ENCODE data around the gene MYO1E.

MYO1E gene

DNA sequence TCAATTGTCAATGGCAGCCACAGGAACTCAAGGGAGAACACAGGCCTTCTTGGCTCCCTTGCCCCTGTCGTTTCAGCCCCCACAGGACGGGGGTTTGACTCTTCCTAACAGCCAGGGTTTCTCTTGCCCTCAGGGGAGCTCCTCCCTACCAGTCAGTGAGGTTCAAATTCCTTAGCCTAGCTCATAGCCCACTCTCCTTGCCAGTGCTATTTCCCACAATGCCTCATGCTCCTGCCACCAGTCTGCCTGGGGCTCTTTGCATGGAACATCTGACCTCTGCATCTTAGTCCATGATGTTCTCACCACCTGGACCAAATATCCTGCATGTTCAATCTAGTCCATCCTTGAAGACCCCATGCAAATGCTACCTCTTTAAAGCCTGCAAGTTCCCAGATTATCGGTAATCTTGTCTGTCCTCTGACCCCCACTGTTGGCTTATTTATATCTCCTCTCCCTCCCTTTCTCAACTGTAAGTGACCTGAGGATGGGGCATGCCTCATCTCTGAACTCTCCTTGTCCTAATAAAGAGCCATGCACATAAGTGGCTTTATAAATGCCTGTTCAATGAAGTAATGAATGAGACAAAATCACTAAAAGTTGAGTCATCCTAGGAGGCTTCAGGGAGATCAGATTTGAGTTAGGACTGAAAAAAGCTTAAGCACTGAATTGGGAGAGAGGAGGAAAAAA, 78.0 kb downstream of the MYO1E start:
- DNase-seq (ENCODE audit: insufficient read length, low spot score) (no peak), FAIRE-seq (no peak)
- TF ChIP-seq, protein P1, sequence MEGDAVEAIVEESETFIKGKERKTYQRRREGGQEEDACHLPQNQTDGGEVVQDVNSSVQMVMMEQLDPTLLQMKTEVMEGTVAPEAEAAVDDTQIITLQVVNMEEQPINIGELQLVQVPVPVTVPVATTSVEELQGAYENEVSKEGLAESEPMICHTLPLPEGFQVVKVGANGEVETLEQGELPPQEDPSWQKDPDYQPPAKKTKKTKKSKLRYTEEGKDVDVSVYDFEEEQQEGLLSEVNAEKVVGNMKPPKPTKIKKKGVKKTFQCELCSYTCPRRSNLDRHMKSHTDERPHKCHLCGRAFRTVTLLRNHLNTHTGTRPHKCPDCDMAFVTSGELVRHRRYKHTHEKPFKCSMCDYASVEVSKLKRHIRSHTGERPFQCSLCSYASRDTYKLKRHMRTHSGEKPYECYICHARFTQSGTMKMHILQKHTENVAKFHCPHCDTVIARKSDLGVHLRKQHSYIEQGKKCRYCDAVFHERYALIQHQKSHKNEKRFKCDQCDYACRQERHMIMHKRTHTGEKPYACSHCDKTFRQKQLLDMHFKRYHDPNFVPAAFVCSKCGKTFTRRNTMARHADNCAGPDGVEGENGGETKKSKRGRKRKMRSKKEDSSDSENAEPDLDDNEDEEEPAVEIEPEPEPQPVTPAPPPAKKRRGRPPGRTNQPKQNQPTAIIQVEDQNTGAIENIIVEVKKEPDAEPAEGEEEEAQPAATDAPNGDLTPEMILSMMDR (IDR thresholded peaks at IDR 0.05; ENCODE audit: insufficient read depth, missing control alignments): no peak

DNA sequence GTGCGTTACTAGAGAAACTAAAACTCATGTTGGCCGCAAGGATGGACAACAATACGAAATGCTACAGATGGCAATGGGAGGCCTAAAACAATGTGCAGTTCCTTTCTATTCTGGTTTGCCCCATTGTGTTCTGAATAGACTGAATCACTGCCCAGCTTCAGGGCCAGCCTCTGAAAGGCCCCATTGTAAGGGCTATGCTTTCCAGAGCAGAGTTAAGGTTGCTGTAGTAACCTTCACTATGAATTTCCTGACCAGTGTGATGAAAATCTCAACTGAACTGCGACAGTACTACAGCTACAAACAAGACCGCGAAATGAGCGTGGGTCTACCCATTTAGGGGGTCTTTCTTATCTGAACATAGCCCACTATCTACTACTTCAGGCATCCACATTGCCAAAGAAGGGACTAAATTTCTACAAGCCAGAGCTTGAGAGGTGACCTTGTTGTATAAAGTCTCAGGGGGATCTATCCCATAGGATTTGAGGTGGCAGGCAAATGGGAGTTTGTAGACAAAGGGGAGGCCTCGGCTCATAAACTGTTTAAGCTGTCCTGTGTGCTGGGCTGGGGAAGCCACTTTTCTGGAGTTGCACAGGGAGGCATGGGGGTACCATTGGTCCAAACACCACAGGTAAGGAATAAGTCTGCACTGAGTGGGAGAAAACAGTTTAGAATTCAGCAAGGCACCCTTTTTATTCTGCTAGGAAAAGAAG, 80.1 kb downstream of the MYO1E start:
- no peak for DNase-seq (ENCODE audit: insufficient read length, low spot score)
- no peak for FAIRE-seq
- TF ChIP-seq, protein P1 (IDR thresholded peaks at IDR 0.05; ENCODE audit: insufficient read depth, missing control alignments): no peak

DNA sequence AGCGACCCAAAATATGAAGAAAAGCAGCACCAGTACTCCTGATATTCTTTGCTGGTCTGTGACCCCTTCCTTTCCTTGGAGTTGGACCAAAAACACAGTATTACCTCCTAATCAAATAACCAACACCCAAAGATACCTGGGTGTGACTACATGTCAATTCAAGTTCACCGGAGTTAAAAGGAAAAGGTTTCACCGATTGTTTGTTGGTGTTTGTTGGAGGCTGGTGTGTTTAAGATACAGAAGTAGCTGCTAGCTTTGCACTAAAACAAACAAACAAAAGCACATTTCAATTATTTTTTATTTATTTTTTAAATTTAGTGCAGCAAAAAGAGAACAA, 81.5 kb downstream of the MYO1E start:
- TF ChIP-seq, protein P1 (IDR thresholded peaks at IDR 0.05; ENCODE audit: insufficient read depth, missing control alignments): no peak
- FAIRE-seq: no peak
- no peak for DNase-seq (ENCODE audit: insufficient read length, low spot score)

DNA sequence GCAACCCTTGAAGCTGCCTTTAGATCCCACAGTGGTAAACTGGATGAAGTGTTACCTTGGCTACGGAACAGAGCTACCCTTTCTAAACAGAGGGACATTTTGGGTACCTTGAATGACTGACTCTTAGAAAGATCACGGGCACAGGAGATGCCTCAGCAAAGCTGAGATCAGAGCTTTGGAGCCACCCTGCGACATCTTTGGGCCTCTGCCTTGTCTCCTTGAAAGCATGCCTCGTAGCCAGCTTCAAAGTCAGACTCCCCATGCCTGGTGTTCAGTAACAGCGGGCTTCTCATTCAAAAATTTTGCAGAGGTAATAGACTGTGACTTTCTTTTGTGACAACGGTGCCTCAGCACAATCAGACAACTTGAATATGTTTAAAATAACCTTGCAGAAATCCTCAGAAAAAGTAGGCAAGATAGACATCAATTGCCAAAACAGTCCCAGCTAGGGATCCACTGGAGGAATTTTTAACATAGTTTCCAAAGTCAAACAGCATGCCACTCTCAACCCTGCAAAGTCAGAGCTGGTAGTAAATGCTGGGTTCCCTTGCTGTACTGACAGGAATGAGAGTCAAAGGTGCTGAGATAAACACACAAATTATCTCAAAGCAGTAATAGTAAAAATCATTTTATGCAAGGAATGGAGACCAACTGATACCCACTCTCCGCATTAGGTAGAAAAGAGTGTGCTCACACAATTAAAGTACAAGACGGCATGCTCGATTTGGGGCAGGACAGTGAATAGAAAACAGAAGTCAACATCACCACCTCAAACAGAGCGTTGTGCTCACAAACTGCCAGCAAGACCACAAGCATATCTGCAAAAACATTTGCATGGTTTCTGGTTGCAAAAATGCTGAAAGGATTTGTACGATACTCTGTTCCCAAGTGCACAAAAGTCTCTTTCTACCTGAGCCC, 82.1 kb downstream of the MYO1E start:
- no peak for FAIRE-seq
- TF ChIP-seq, protein P1 (IDR thresholded peaks at IDR 0.05; ENCODE audit: insufficient read depth, missing control alignments): no peak
- DNase-seq (ENCODE audit: insufficient read length, low spot score): no peak

DNA sequence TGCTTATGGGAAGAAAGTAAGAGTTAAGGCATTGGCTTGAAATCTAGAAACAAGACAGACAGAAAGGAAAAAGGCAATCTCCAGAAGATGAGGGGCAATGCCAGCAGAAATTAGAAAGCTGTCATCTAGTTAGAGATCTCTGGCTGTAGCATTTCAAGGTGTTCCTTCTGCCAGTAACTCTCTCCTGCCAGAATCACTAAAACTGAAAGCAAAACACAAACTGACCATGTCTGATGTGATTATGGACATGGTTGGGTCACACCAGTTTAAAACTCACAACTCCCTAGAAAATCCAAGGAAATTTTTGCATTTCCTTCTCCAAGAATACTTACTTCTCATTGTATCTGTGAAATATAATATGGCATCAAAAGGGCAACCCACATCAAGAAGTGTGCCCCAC, 83.1 kb downstream of the MYO1E start:
- DNase-seq (ENCODE audit: insufficient read length, low spot score) (no peak), FAIRE-seq (no peak)
- TF ChIP-seq, protein P1 (IDR thresholded peaks at IDR 0.05; ENCODE audit: insufficient read depth, missing control alignments): no peak

DNA sequence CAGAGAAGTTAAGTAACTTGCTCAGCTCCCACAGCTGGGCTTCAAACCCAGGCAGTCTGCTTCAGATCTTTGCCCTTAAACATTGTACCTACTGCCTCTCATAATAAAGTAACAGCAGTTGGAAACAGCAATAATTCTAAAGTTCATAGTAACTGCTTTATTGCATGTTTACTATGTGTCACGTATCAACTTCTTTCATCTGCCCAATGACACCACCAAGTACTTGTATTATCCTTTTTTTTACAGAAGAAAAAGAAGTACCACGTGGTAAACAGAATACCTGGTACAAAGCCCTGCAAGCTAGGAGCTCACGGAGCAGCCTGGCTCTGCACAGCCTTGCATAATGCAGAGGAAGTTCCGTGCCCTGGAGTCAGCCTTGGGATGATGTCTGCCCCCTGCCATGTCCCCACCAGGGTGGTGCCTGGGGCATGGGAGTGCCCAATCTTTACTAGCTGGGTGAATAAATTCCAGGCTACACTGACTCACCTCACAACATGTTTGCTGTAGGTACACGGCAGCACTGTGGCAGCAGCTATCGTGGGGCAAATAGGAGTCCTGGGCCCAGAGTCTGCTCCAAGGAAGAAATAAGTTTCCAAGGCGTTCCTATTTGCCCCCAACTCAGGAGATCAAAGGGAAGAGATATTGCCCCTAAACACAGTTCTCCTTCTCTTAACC, 88.8 kb downstream of the MYO1E start:
- FAIRE-seq: no peak
- DNase-seq (ENCODE audit: insufficient read length, low spot score): no peak
- TF ChIP-seq, protein P1 (IDR thresholded peaks at IDR 0.05; ENCODE audit: insufficient read depth, missing control alignments): no peak
